22Rv1 (cell line): ENCODE data around the gene RFX7.

Experiments
- ZFX ChIP-seq: fragments of 450-650 bp; IDR thresholded peaks from 2 replicates; pipeline ENCODE4 v1.6.1; 2017; ENCODE audit warnings: antibody characterized with exemption, borderline replicate concordance
- TF ChIP-seq, protein P1 (sequence below): fragments of 450-650 bp; IDR thresholded peaks from 2 replicates; pipeline ENCODE4 v1.5.1; 2017; ENCODE audit warnings: mild to moderate bottlenecking

GRCh38 chr15:56160966-56161365, 82.7 kb downstream of the RFX7 start:
- TF ChIP-seq, protein P1, sequence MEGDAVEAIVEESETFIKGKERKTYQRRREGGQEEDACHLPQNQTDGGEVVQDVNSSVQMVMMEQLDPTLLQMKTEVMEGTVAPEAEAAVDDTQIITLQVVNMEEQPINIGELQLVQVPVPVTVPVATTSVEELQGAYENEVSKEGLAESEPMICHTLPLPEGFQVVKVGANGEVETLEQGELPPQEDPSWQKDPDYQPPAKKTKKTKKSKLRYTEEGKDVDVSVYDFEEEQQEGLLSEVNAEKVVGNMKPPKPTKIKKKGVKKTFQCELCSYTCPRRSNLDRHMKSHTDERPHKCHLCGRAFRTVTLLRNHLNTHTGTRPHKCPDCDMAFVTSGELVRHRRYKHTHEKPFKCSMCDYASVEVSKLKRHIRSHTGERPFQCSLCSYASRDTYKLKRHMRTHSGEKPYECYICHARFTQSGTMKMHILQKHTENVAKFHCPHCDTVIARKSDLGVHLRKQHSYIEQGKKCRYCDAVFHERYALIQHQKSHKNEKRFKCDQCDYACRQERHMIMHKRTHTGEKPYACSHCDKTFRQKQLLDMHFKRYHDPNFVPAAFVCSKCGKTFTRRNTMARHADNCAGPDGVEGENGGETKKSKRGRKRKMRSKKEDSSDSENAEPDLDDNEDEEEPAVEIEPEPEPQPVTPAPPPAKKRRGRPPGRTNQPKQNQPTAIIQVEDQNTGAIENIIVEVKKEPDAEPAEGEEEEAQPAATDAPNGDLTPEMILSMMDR = no peak
- no peak for TF ChIP-seq ZFX
